ES-I3 (cell line): ENCODE measurements around the gene ATP2A1.
"Not testable (repeated sequence)": the region's sequence is repeated elsewhere in the genome, so short reads cannot be mapped to it uniquely, and the experiment has no call there.

Source experiments
- H3K36me3 ChIP-seq: 2 replicates; pipeline ENCODE4 v1.6.1; 2013; ENCODE audit warnings: mild to moderate bottlenecking, low read length, control low read depth, moderate library complexity; ENCODE audit not compliant: insufficient read depth
- H3K4me1 ChIP-seq: 2 replicates; pipeline ENCODE4 v1.6.1; 2013; ENCODE audit warnings: mild to moderate bottlenecking, control low read depth, low read length; ENCODE audit not compliant: insufficient read depth
- H3K9ac ChIP-seq: 2 replicates; pipeline ENCODE4 v1.6.1; 2013; ENCODE audit warnings: low read depth, mild to moderate bottlenecking, low read length, moderate library complexity
- H3K9me3 ChIP-seq: 2 replicates; pipeline ENCODE4 v1.6.1; 2013; ENCODE audit warnings: mild to moderate bottlenecking, low read length, moderate library complexity; ENCODE audit not compliant: control insufficient read depth, insufficient read depth

ATP2A1 gene

DNA sequence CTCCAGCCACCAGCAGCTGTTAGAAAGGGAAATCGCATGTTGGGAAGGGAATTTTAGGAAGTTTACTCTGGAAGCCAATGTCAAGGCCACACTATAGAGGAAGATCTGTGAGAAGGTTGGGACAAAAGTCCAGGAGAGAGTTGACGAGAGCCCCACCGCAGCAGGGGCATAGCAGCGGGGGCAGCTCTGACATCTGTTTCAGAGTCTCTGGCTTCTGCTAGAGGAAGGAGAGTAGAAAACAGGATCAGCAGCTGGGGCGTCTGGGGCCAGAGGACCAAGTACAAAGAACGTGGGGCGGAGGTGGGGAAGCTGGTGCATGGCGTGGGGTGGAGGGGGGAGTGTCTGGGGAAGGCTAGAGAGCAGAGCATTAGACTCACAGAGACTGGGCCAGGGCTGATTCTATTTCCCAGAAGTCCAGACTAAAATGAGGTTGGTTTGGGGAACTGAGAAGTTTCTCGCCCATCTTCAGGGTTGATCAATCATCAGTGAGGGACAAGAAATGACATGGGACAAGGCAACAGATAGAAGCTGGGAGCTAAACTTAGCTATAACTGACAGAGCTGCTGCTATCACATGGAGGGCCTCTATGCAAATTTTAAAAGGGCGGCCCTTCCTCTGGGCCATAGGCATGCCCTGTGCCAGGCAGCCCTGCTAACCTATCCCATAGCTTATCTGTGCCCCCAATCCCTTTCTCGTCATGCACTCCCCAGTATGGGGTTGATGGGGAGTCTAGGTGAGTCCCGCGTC is 45.5 kb downstream of the ATP2A1 start:
- Histone ChIP-seq H3K36me3 (peaks cover 4% of the 10 kb centered on the region; the same call in 1 of the 2 replicates), H3K4me1 (peaks cover 4% of the 10 kb centered on the region), H3K9ac (peak overlapping the region; percentile 48), H3K9me3 (no peaks in the 10 kb centered on the region)

GRCh38 chr16:28924399-28924761 is 46.1 kb downstream of the ATP2A1 start:
- peaks cover under 1% of the 10 kb centered on the region; the same call in 1 of the 2 replicates for H3K36me3 ChIP-seq
- H3K9me3 ChIP-seq: no peaks in the 10 kb centered on the region
- H3K9ac ChIP-seq: peak overlapping the region; percentile 48
- peaks cover 4% of the 10 kb centered on the region for H3K4me1 ChIP-seq

GRCh38 chr16:28924762-28925385 is 46.6 kb downstream of the ATP2A1 start, which contains the start of gene RABEP2:
Gene RABEP2, minus strand, starts transcription at chr16:28925238. Its CDS starts 75 bp downstream, at chr16:28925163.
- no peaks in the 10 kb centered on the region for H3K9me3 ChIP-seq
- H3K9ac ChIP-seq: peak within 1 kb of the TSS; percentile 89
- H3K36me3 ChIP-seq: no peaks in the 10 kb centered on the region
- peaks cover 4% of the 10 kb centered on the region for H3K4me1 ChIP-seq

DNA sequence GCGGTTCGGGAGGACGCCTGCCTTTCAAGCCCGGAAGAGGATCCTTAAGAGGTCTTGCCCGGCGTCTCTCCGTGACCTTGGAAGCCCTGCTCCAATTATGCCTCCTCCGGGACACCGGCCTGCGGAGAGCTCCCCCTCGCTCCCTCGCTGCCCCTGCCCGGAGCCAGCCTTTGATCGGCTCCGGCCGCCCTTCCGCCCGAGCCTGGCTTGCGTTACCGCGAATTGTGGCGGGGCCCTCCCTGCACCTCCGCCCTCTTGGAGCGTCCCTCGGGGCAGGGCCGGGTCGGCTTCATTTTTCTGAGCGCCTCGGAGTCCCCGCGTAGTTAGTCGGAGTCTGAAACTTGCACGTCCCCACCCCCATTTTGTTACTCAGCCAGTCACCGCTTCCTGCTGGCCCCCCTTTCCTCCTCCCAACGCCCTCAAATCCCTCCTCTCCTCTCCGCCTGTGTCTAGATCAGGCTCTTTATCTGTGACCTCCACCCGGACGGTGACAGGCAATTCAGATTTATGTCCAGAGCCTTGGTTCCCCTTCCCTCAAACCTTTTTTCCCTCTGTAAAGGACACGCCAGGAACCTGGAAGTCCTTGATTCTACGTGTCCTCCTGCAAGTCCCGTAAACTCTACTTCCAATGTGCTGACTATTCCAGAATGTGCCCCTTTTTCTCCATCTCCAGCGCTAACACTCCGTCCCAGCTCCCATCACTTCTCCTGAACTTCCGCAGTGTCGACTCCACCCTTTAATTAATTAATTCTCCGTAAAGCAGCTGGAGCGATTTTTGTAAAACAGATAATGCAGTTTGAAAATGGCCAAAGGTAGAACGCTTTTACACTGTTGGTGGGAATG is 47.3 kb downstream of the ATP2A1 start:
- Histone ChIP-seq H3K36me3 (no peaks in the 10 kb centered on the region), H3K4me1 (peaks cover 4% of the 10 kb centered on the region), H3K9me3 (no peaks in the 10 kb centered on the region)

DNA sequence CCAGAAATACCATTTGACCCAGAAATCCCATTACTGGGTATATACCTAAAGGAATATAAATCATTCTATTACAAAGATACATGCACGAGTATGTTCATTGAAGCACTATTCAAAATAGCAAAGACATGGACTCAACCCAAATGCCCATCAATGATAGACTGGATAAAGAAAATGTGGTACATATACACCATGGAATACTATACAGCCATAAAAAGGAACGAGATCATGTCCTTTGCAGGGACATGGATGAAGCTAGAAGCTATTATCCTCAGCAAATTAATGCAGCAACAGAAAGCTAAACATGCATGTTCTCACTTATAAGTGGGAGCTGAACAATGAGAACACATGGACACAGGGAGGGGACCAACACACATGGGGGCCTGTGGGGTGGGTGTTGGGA is 48.0 kb downstream of the ATP2A1 start:
- H3K36me3 ChIP-seq, H3K9me3 ChIP-seq, H3K4me1 ChIP-seq: not testable (repeated sequence)
- H3K9ac ChIP-seq: peak overlapping the region; percentile 89; the same call in 1 of the 2 replicates

More for the DNA sequence above, 47.3 kb downstream of the ATP2A1 start:
- peak overlapping the region; percentile 89 for H3K9ac ChIP-seq

DNA sequence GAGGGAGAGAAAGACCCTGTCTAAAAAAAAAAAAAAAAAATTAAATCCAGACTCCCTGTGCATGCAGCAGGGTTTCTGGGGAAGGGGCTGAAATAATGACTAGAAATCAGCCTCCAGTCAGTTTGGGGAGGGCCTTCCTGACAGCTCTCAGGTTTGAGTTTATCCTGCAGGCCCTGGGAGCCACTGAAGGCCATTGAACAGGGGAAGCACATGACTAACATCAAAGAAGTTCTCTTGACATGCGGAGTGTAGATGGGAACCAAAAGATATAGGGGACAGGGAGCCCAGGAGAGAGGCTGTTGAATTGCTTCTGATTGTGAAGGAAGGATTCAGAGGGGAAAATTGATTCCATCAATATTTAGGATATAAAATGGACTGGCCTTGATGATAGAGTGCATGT is 49.5 kb downstream of the ATP2A1 start:
- H3K4me1 ChIP-seq: peaks cover 4% of the 10 kb centered on the region
- no peak overlapping the region for H3K9ac ChIP-seq
- no peaks in the 10 kb centered on the region for H3K9me3 ChIP-seq
- H3K36me3 ChIP-seq: no peaks in the 10 kb centered on the region

DNA sequence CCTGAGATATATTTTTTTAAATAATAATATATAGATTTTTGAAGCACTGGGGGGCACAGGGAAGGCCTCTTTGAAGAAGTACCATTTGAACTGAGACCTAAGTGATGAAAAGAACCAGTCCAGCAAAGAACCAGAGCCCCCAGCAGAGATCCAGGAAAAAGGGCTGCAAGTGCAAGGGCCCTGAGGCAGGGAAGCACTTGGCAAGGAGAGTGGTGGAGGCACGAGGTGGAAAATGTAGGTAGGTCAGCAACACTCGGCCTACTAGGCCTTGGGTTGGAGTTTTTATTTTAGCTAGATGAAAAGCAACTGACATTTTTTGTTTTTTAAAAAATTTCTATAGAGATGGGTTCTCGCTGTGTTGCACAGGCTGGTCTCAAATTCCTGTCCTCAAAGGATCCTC is 51.9 kb downstream of the ATP2A1 start:
- Histone ChIP-seq H3K9me3 (no peaks in the 10 kb centered on the region), H3K9ac (no peak overlapping the region), H3K36me3 (no peaks in the 10 kb centered on the region), H3K4me1 (no peaks in the 10 kb centered on the region)

DNA sequence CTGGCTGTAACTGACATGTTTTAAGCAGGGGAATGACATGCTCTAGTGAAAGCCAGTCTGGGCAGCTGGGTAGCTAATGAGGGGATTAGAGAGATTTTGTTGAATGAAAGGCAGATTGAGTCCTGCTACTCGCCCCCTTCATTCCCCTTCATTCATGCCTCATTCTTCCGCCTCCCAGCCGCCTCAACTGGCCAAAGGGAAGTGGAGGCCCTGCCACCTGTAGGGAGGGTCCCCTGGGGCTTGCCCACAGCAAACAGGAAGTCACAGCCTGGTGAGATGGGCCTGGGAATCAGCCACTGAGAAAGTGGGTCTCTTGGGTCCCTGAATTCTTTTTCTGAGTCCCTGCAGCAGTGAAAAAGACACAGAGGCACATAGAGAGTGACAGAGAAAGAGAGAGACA is 52.4 kb downstream of the ATP2A1 start:
- Histone ChIP-seq H3K36me3 (no peaks in the 10 kb centered on the region), H3K9me3 (no peaks in the 10 kb centered on the region), H3K4me1 (no peaks in the 10 kb centered on the region), H3K9ac (no peak overlapping the region)

GRCh38 chr16:28931801-28932225 is 53.5 kb downstream of the ATP2A1 start, which contains the start of gene CD19:
Gene CD19, plus strand, starts transcription at chr16:28931971. Its CDS starts 30 bp downstream, at chr16:28932001.
- Histone ChIP-seq H3K9ac (no peak within 1 kb of the TSS), H3K4me1 (no peaks in the 10 kb centered on the region), H3K36me3 (no peaks in the 10 kb centered on the region), H3K9me3 (no peaks in the 10 kb centered on the region)

GRCh38 chr16:28932339-28933141 is 54.3 kb downstream of the ATP2A1 start:
- H3K36me3 ChIP-seq: no peaks in the 10 kb centered on the region
- H3K4me1 ChIP-seq: no peaks in the 10 kb centered on the region
- H3K9me3 ChIP-seq: no peaks in the 10 kb centered on the region
- H3K9ac ChIP-seq: no peak overlapping the region

GRCh38 chr16:28933171-28933570 is 54.9 kb downstream of the ATP2A1 start:
- Histone ChIP-seq H3K4me1 (no peaks in the 10 kb centered on the region), H3K9me3 (no peaks in the 10 kb centered on the region), H3K36me3 (no peaks in the 10 kb centered on the region), H3K9ac (no peak overlapping the region)

DNA sequence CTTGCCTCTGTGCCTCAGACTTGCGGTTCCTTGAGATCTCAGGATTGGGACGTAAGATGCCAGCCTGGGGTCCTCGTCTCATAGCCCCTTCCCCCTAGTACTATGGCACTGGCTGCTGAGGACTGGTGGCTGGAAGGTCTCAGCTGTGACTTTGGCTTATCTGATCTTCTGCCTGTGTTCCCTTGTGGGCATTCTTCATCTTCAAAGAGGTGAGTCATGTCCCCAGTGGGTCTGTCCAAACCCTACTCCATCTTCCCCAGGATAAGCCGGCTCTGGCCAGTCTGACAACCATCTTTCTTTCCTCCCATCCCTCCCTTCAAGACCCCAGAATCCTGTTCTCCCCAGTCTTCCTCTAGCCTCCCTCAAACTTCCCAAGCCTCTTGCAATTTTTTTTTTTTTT is 57.1 kb downstream of the ATP2A1 start:
- H3K9ac ChIP-seq: peak overlapping the region; percentile 69; the same call in 1 of the 2 replicates
- H3K36me3 ChIP-seq: no peaks in the 10 kb centered on the region
- H3K4me1 ChIP-seq: no peaks in the 10 kb centered on the region
- H3K9me3 ChIP-seq: no peaks in the 10 kb centered on the region

GRCh38 chr16:28935924-28936783 is 57.9 kb downstream of the ATP2A1 start:
- Histone ChIP-seq H3K4me1 (no peaks in the 10 kb centered on the region), H3K36me3 (no peaks in the 10 kb centered on the region), H3K9me3 (no peaks in the 10 kb centered on the region), H3K9ac (peak overlapping the region; percentile 69)
